GM18499 (cell line): ENCODE measurements around the gene PPP1R3D.
"Not testable (repeated sequence)": the region's sequence is repeated elsewhere in the genome, so short reads cannot be mapped to it uniquely, and the experiment has no call there.

Experiments used
- ATAC-seq: cut with Tn5 transposase; IDR thresholded peaks from one replicate; pipeline ENCODE4 v1.9.1; 2021; ENCODE audit warnings: moderate number of reproducible peaks; ENCODE audit not compliant: insufficient read depth, unreplicated experiment

Gene PPP1R3D

GRCh38 chr20:59925899-59926298 is 14.2 kb downstream of the PPP1R3D start:
- ATAC-seq = no peak

GRCh38 chr20:59925359-59925758 is 14.7 kb downstream of the PPP1R3D start:
- ATAC-seq = no peak

GRCh38 chr20:59923514-59923913 is 16.6 kb downstream of the PPP1R3D start:
- no peak for ATAC-seq

- no peak for ATAC-seq
Measured at GRCh38 chr20:59920944-59921343, 19.2 kb downstream of the PPP1R3D start.

GRCh38 chr20:59912609-59913008 is 27.5 kb downstream of the PPP1R3D start:
- ATAC-seq = no peak

GRCh38 chr20:59911041-59911440 is 29.1 kb downstream of the PPP1R3D start:
- no peak for ATAC-seq

GRCh38 chr20:59908855-59909254 is 31.2 kb downstream of the PPP1R3D start:
- no peak for ATAC-seq

- no peak for ATAC-seq
Measured at GRCh38 chr20:59903621-59904020, 36.5 kb downstream of the PPP1R3D start.

GRCh38 chr20:59902470-59902869 is 37.6 kb downstream of the PPP1R3D start:
- no peak for ATAC-seq

GRCh38 chr20:59895908-59896307 is 44.2 kb downstream of the PPP1R3D start:
- no peak for ATAC-seq

- no peak for ATAC-seq
Measured at GRCh38 chr20:59891581-59891980, 48.5 kb downstream of the PPP1R3D start.

- not testable (repeated sequence) for ATAC-seq
Measured at GRCh38 chr20:59890035-59890434, 50.1 kb downstream of the PPP1R3D start.

- ATAC-seq = no peak
Measured at GRCh38 chr20:59888050-59888449, 52.1 kb downstream of the PPP1R3D start.
